ENCODE measurements around the gene BIK. TPM values are rescaled to one million over a fixed set of nuclear protein-coding genes. Genes with fewer than 3 reads are reported as not detected.

BIK gene
- total and polyA plus RNA-seq, 2 experiments from 2014 or later, result 9.6 to 9.8 TPM

- peak; percentile 41 for ATAC-seq
- peaks cover 2% of the 10 kb centered on the region for H3K4me1 Mint-ChIP-seq
- no peaks in the 10 kb centered on the region; the same call in 1 of the 2 replicates for H3F3A ChIP-seq (replicated peaks; ENCODE audit: low read depth)
- H3K27me3 Mint-ChIP-seq (ENCODE audit: insufficient read depth, low read depth, poor library complexity), result peaks cover 20% of the 10 kb centered on the region
- H3K9me3 Mint-ChIP-seq, result no peaks in the 10 kb centered on the region
- H3K4me3 ChIP-seq, result peak overlapping the region; percentile 65
- H3K4me3 Mint-ChIP-seq, result peak overlapping the region; percentile 78
- H3K79me2 ChIP-seq (replicated peaks; ENCODE audit: insufficient read depth), result no peaks in the 10 kb centered on the region
- H3K36me3 ChIP-seq (ENCODE audit: insufficient read depth), result no peaks in the 10 kb centered on the region
- DNase-seq (ENCODE audit: low spot score), result no peak
- no peaks in the 10 kb centered on the region for H3K4me1 ChIP-seq (ENCODE audit: insufficient read depth)
- no peaks in the 10 kb centered on the region for H3K9me2 ChIP-seq (ENCODE audit: insufficient read depth)
- peaks cover 17% of the 10 kb centered on the region for H3K27me3 ChIP-seq (ENCODE audit: insufficient read depth)
- peak overlapping the region; percentile 86 for H3K4me2 ChIP-seq
- H2AFZ ChIP-seq, result peak overlapping the region; percentile 97
- no peaks in the 10 kb centered on the region for H3K36me3 Mint-ChIP-seq (ENCODE audit: low read depth)
- no peaks in the 10 kb centered on the region for H4K20me1 ChIP-seq (replicated peaks; ENCODE audit: insufficient read depth)
- H3K27ac Mint-ChIP-seq, result no peak overlapping the region
- TF ChIP-seq STAT1 (IDR thresholded peaks at IDR 0.05; ENCODE audit: unreplicated experiment), result no peak
- no peak for TF ChIP-seq POLR2AphosphoS5 (IDR thresholded peaks at IDR 0.05; ENCODE audit: low read depth)
- no peak for TF ChIP-seq EZH2phosphoT487 (IDR thresholded peaks at IDR 0.05; ENCODE audit: unreplicated experiment)
- TF ChIP-seq CREB1 (CRISPR knock-in tag; IDR thresholded peaks at IDR 0.05; ENCODE audit: low read depth), result no peak
- TF ChIP-seq ZNF331 (CRISPR knock-in tag; IDR thresholded peaks at IDR 0.05; ENCODE audit: low read depth), result no peak
- no peak for TF ChIP-seq ETS1 (IDR thresholded peaks at IDR 0.05)
- TF ChIP-seq EZH2 (IDR thresholded peaks at IDR 0.05; ENCODE audit: low read depth, unreplicated experiment), result no peak
- TF ChIP-seq NANOG (IDR thresholded peaks at IDR 0.05; ENCODE audit: borderline replicate concordance), result no peak
- no peak for TF ChIP-seq ZNF114 (CRISPR knock-in tag; IDR thresholded peaks at IDR 0.05)
- TF ChIP-seq ZNF462 (CRISPR knock-in tag; IDR thresholded peaks at IDR 0.05), result no peak
- TF ChIP-seq JUNB (IDR thresholded peaks at IDR 0.05; ENCODE audit: unreplicated experiment), result no peak
- TF ChIP-seq CTCF (conservative IDR thresholded peaks at IDR 0.05; ENCODE audit: low read depth in 2 of 2), result no peak
- TF ChIP-seq REST (IDR thresholded peaks at IDR 0.05; ENCODE audit: unreplicated experiment), result no peak
- H3K27ac ChIP-seq (ENCODE audit: low read depth), result no peak overlapping the region
Observed at GRCh38 chr22:43152357-43153071, 42.0 kb downstream of the BIK start.
